GM12801 (cell line): ENCODE data around the gene NOX4.

Experiments used
- CTCF ChIP-seq: IDR thresholded peaks from one replicate; pipeline ENCODE4 v1.5.1; 2011; ENCODE audit warnings: control low read depth; ENCODE audit not compliant: insufficient read length; ENCODE audit errors: extremely low read depth

Gene NOX4

GRCh38 chr11:89420981-89421380 lies 70.2 kb downstream of the NOX4 start:
- no peak for TF ChIP-seq CTCF

GRCh38 chr11:89416961-89417360 lies 74.2 kb downstream of the NOX4 start:
- TF ChIP-seq CTCF, result no peak

- no peak for TF ChIP-seq CTCF
Measured at GRCh38 chr11:89405629-89406028, 85.5 kb downstream of the NOX4 start.

GRCh38 chr11:89381094-89381493 lies 110.1 kb downstream of the NOX4 start:
- TF ChIP-seq CTCF, result no peak

- no peak for TF ChIP-seq CTCF
Measured at GRCh38 chr11:89361734-89362133, 129.4 kb downstream of the NOX4 start.

- no peak for TF ChIP-seq CTCF
Measured at GRCh38 chr11:89358761-89359160, 132.4 kb downstream of the NOX4 start.

GRCh38 chr11:89355646-89356045 lies 135.5 kb downstream of the NOX4 start:
- TF ChIP-seq CTCF, result no peak

- TF ChIP-seq CTCF, result no peak
Measured at GRCh38 chr11:89347071-89347470, 144.1 kb downstream of the NOX4 start.
